Measurements from ENCODE around the gene GUCY1B1.
"Not testable (repeated sequence)": the region's sequence is repeated elsewhere in the genome, so short reads cannot be mapped to it uniquely, and the experiment has no call there.

Gene GUCY1B1

GRCh38 chr4:155761916-155762315 lies 3.1 kb downstream of the GUCY1B1 start:
- DNase-seq (ENCODE audit: low read depth in 3 of 3, low spot score in 1 of 3): no peak

- no peak for DNase-seq (ENCODE audit: low read depth in 3 of 3, low spot score in 1 of 3)
Measured at GRCh38 chr4:155762334-155762733, 3.5 kb downstream of the GUCY1B1 start.

- DNase-seq (ENCODE audit: low read depth in 3 of 3, low spot score in 1 of 3): no peak
Measured at GRCh38 chr4:155763551-155763950, 4.7 kb downstream of the GUCY1B1 start.

GRCh38 chr4:155765149-155765548 lies 6.3 kb downstream of the GUCY1B1 start:
- DNase-seq (ENCODE audit: low read depth in 3 of 3, low spot score in 1 of 3): no peak

- no peak for DNase-seq (ENCODE audit: low read depth in 3 of 3, low spot score in 1 of 3)
Measured at GRCh38 chr4:155766622-155767021, 7.8 kb downstream of the GUCY1B1 start.

- no peak for DNase-seq (ENCODE audit: low read depth in 3 of 3, low spot score in 1 of 3)
Measured at GRCh38 chr4:155768370-155768769, 9.5 kb downstream of the GUCY1B1 start.

GRCh38 chr4:155769090-155769489 lies 10.3 kb downstream of the GUCY1B1 start:
- no peak for DNase-seq (ENCODE audit: low read depth in 3 of 3, low spot score in 1 of 3)

GRCh38 chr4:155772459-155773195 lies 13.8 kb downstream of the GUCY1B1 start:
- no peak for DNase-seq (ENCODE audit: low read depth in 3 of 3, low spot score in 1 of 3)

GRCh38 chr4:155773196-155773800 lies 14.5 kb downstream of the GUCY1B1 start:
- no peak for DNase-seq (ENCODE audit: low read depth in 3 of 3, low spot score in 1 of 3)

GRCh38 chr4:155774033-155774432 lies 15.2 kb downstream of the GUCY1B1 start:
- DNase-seq (ENCODE audit: low read depth in 3 of 3, low spot score in 1 of 3): no peak

- no peak for DNase-seq (ENCODE audit: low read depth in 3 of 3, low spot score in 1 of 3)
Measured at GRCh38 chr4:155777971-155778735, 19.3 kb downstream of the GUCY1B1 start.

GRCh38 chr4:155780775-155781174 lies 22.0 kb downstream of the GUCY1B1 start:
- no peak for DNase-seq (ENCODE audit: low read depth in 3 of 3, low spot score in 1 of 3)

- no peak for DNase-seq (ENCODE audit: low read depth in 3 of 3, low spot score in 1 of 3)
Measured at GRCh38 chr4:155781249-155781831, 22.5 kb downstream of the GUCY1B1 start.

- no peak for DNase-seq (ENCODE audit: low read depth in 3 of 3, low spot score in 1 of 3)
Measured at GRCh38 chr4:155784637-155785036, 25.8 kb downstream of the GUCY1B1 start.

- no peak for DNase-seq (ENCODE audit: low read depth in 3 of 3, low spot score in 1 of 3)
Measured at GRCh38 chr4:155785828-155786227, 27.0 kb downstream of the GUCY1B1 start.

- no peak for DNase-seq (ENCODE audit: low read depth in 3 of 3, low spot score in 1 of 3)
Measured at GRCh38 chr4:155787113-155787710, 28.4 kb downstream of the GUCY1B1 start.

- no peak for DNase-seq (ENCODE audit: low read depth in 3 of 3, low spot score in 1 of 3)
Measured at GRCh38 chr4:155789391-155789790, 30.6 kb downstream of the GUCY1B1 start.

- no peak for DNase-seq (ENCODE audit: low read depth in 3 of 3, low spot score in 1 of 3)
Measured at GRCh38 chr4:155789982-155790381, 31.2 kb downstream of the GUCY1B1 start.

GRCh38 chr4:155794589-155795236 lies 35.9 kb downstream of the GUCY1B1 start:
- no peak for DNase-seq (ENCODE audit: low read depth in 3 of 3, low spot score in 1 of 3)

- no peak for DNase-seq (ENCODE audit: low read depth in 3 of 3, low spot score in 1 of 3)
Measured at GRCh38 chr4:155795991-155796390, 37.2 kb downstream of the GUCY1B1 start.

GRCh38 chr4:155797581-155797980 lies 38.8 kb downstream of the GUCY1B1 start:
- not testable (repeated sequence) for DNase-seq (ENCODE audit: low read depth in 3 of 3, low spot score in 1 of 3)
